Lower leg skin (tissue), 4 donors: Measurements from ENCODE around the gene DOCK1. TPM values are rescaled to one million over a fixed set of nuclear protein-coding genes. Genes with fewer than 3 reads are reported as not detected.
"Not testable (repeated sequence)": the region's sequence is repeated elsewhere in the genome, so short reads cannot be mapped to it uniquely, and the experiment has no call there.

Source experiments
- DNase-seq, 2 donors: peaks; one replicate each; pipeline ENCODE4 v3.0.0-alpha.2; 2019; ENCODE audit warnings: low spot score in 2 of 2
- H3K4me3 ChIP-seq: fragments of 200-600 bp; sonication (generic); 2 replicates; pipeline ENCODE4 v1.5.1; 2017; ENCODE audit warnings: mild to moderate bottlenecking, low read depth; ENCODE audit not compliant: poor library complexity, severe bottlenecking
- POLR2A ChIP-seq, 2 donors: fragments of 450-650 bp; IDR thresholded peaks; one replicate each; pipeline ENCODE4 v1.6.1; 2016 to 2017; ENCODE audit warnings: antibody characterized with exemption in 2 of 2, mild to moderate bottlenecking in 1 of 2, moderate library complexity in 1 of 2
- WGBS, 2 donors: methylation state at CpG; one replicate each; pipeline ENCODE4 v1.1.5; 2018; 5-methylcytosine and 5-hydroxymethylcytosine counted together
- intact Hi-C: fragments of 100-400 bp; cut with DNase I; formaldehyde crosslinking; loops from one replicate; pipeline ENCODE4 v1.15.0; 2023; ENCODE audit warnings: low total_unique reads
- total RNA-seq, 4 donors: library from RNA; depleted of rRNA; stranded (reverse); fragments of >200 nt; gene quantifications; one replicate each; pipeline ENCODE4 v1.1.0, GENCODE V29; 2016
- TF ChIP-seq, protein P1 (sequence below), 3 donors: fragments of 450-650 bp; IDR thresholded peaks; one replicate each; pipeline ENCODE4 v1.5.1; 2016; ENCODE audit warnings: antibody characterized with exemption in 3 of 3, mild to moderate bottlenecking in 3 of 3, moderate library complexity in 2 of 3

DOCK1 gene
- total RNA-seq, 4 donors from 2014 or later, result 76.6 to 108 (median 83.4) TPM

DNA sequence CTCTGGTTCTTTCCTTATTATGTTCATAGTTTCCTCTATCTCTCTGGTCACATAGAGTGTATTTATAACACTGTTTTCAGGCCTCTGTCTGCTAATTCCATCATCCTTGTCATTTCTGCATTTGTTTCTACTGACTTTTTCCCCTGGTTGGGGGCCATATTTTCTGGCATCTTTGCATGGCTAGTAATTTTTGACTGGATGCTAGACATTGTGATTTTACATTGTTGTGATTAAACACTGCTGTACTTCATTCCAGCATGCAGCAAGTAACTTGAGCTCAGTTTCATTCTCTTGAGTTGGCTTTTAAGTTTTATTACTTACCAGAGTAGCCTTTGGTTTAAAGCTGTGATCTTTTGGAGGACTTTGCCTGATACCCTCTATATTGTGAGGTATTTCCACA lies 6.8 kb upstream of the DOCK1 start:
- intact Hi-C loops, result no loop called here
- TF ChIP-seq, protein P1, sequence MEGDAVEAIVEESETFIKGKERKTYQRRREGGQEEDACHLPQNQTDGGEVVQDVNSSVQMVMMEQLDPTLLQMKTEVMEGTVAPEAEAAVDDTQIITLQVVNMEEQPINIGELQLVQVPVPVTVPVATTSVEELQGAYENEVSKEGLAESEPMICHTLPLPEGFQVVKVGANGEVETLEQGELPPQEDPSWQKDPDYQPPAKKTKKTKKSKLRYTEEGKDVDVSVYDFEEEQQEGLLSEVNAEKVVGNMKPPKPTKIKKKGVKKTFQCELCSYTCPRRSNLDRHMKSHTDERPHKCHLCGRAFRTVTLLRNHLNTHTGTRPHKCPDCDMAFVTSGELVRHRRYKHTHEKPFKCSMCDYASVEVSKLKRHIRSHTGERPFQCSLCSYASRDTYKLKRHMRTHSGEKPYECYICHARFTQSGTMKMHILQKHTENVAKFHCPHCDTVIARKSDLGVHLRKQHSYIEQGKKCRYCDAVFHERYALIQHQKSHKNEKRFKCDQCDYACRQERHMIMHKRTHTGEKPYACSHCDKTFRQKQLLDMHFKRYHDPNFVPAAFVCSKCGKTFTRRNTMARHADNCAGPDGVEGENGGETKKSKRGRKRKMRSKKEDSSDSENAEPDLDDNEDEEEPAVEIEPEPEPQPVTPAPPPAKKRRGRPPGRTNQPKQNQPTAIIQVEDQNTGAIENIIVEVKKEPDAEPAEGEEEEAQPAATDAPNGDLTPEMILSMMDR (IDR thresholded peaks at IDR 0.05), result no peak
- no peak for TF ChIP-seq POLR2A (IDR thresholded peaks at IDR 0.05)
- no peak for DNase-seq
- no peak overlapping the region for H3K4me3 ChIP-seq

DNA sequence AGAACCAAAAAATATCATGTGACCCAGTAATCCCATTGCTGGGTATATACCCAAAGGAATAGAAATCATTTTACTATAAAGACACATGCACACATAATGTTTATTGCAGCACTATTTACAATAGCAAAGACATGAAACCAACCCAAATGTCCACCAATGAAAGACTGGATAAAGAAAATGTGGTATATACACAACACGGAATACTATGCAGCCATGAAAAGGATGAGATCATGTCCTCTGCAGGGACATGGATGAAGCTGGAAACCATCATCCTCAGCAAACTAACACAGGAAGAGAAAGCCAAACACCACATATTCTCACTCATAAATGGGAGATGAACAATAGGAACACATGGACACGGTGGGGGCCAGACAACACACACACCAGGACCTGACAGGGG lies 5.7 kb upstream of the DOCK1 start:
- whole genome bisulfite sequencing, 2 donors, result 65 to 68% methylated on average over 2 of the region's 2 CpGs
- H3K4me3 ChIP-seq, DNase-seq, intact Hi-C loops: not testable (repeated sequence)

- WGBS, 2 donors, result 66 to 67% methylated on average over 3 of the region's 3 CpGs
- intact Hi-C loops, result no loop called here
Observed at GRCh38 chr10:126902157-126902556, 3.1 kb upstream of the DOCK1 start.

DNA sequence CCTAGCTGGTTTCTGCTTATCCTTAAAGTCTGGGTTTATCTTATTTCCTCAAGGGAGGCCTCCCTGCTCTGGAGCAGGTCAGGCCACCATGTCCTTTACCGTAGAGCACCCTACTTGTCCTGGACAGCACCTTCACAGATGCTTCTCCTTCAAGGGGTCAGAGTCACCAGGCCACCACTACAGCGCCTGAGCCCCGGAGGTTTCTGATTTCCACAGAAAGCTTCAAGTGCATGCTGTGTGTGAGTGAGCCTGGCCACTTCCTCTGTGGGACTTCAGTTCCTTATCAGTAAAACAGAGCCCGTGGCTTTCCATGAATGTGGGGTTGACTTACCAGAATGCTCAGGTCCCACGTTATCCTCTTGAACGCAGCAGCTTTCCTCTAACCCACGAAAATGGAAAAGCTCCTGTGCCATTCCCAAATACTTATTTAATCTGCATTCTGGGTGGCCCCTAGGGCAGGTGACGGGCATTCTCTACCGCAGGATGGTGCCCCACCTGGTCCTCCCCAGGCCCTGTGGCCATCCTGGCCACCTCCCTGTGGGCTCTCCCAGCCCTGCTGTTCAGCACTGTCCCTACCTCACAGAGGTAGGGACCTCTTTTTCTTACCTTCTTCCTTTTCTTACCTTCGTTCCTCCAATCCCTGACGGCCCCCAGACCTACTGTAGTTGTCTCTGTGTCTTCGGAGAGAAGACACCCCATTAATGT lies 1.4 kb upstream of the DOCK1 start:
- no peak overlapping the region for H3K4me3 ChIP-seq
- peak in 1 of 2 donors; percentile 77 for DNase-seq
- intact Hi-C loops, result no loop called here
- WGBS, 2 donors, result 76 to 80% methylated on average over 12 of the region's 12 CpGs
- TF ChIP-seq, protein P1 (IDR thresholded peaks at IDR 0.05), result no peak
- no peak for TF ChIP-seq POLR2A (IDR thresholded peaks at IDR 0.05)

More at GRCh38 chr10:126902157-126902556, 3.1 kb upstream of the DOCK1 start:
- peak in 1 of 2 donors; percentile 81 for DNase-seq
- H3K4me3 ChIP-seq, result no peak overlapping the region
- no peak for TF ChIP-seq POLR2A (IDR thresholded peaks at IDR 0.05)
- TF ChIP-seq, protein P1 (IDR thresholded peaks at IDR 0.05), result no peak

DNA sequence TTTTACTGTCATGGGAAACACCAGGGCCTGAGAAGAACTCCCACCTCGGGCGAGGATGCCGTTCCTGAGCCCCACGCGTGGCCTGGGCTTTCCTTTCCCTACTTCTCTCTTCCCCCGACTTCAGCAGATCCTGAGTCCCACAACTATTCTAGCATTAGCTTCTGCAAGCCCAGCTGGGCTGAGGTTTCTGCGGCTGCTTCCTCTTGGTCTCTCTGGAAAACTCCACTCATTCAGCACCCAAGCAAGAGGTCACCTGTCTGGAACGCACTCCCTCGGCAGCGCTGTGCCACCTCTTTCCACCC lies 761 bp upstream of the DOCK1 start:
- no peak overlapping the region for H3K4me3 ChIP-seq
- TF ChIP-seq, protein P1 (IDR thresholded peaks at IDR 0.05), result no peak
- no peak for TF ChIP-seq POLR2A (IDR thresholded peaks at IDR 0.05)
- intact Hi-C loops, result no loop called here
- 32 to 41% methylated on average over 10 of the region's 10 CpGs for WGBS, 2 donors
- DNase-seq, result peak in 1 of 2 donors; percentile 84

- DNase-seq, result peak in 1 of 2 donors; percentile 88
- no peak for TF ChIP-seq POLR2A (IDR thresholded peaks at IDR 0.05)
- TF ChIP-seq, protein P1 (IDR thresholded peaks at IDR 0.05), result no peak
- intact Hi-C loops, result no loop called here
- H3K4me3 ChIP-seq, result peak overlapping the region; percentile 65
- WGBS, 2 donors, result 24 to 30% methylated on average over 22 to 43 of the region's 84 CpGs
Observed at GRCh38 chr10:126905776-126906703, 812 bp downstream of the DOCK1 start.
